Neural progenitor cell (in vitro differentiated cells): ENCODE results near the gene HMGN5.

Experiments
- CTCF ChIP-seq: fragments of 200-600 bp; sonication (generic); IDR thresholded peaks from 2 replicates; pipeline ENCODE4 v1.5.1; 2017; ENCODE audit warnings: antibody characterized with exemption, mild to moderate bottlenecking
- EZH2 ChIP-seq: fragments of 200-600 bp; sonication (generic); IDR thresholded peaks from 2 replicates; pipeline ENCODE4 v1.6.1; 2017; ENCODE audit warnings: antibody characterized with exemption, mild to moderate bottlenecking, moderate library complexity
- EZH2phosphoT487 ChIP-seq: fragments of 200-600 bp; sonication (generic); IDR thresholded peaks from 2 replicates; pipeline ENCODE4 v1.6.1; 2017; ENCODE audit warnings: antibody characterized with exemption

GRCh38 chrX:81168391-81168790 is 33.3 kb downstream of the HMGN5 start:
- no peak for TF ChIP-seq EZH2
- TF ChIP-seq CTCF, result no peak
- TF ChIP-seq EZH2phosphoT487, result no peak
